Measurements from ENCODE around the gene PIK3R5.

The PIK3R5 gene

DNA sequence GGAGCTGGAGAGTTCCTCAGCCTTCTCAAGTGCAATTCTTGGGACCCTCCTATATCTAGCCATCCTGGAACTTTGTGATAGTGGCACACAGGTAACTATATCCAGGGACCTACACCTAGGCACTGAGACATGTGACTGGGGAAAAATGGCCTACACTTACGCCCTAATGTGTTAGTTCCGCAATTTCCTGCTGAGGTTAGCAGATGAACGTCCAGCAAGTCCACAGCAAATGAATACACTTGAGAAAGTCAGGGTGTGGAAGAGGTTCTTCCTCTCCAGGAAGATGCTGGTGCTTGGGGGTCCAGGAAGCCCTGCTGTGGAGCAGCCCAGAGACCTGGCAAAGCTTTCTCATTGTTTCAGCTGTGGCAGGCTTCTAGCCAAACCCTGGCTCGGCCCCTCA lies 20.8 kb downstream of the PIK3R5 start:
- no peak for TF ChIP-seq CTCF (IDR thresholded peaks at IDR 0.05; ENCODE audit: control insufficient read depth, extremely low read depth, insufficient read depth)

GRCh38 chr17:8944083-8944482 lies 21.4 kb downstream of the PIK3R5 start:
- no peak overlapping the region for H3K4me3 ChIP-seq (ENCODE audit: low read depth, low read length)
- no peak for DNase-seq (ENCODE audit: low read depth)
- TF ChIP-seq CTCF (IDR thresholded peaks at IDR 0.05; ENCODE audit: control insufficient read depth, extremely low read depth, insufficient read depth): no peak

More for the DNA sequence above, 20.8 kb downstream of the PIK3R5 start:
- no peak overlapping the region for H3K4me3 ChIP-seq (ENCODE audit: low read depth, low read length)
- DNase-seq (ENCODE audit: low read depth): no peak

DNA sequence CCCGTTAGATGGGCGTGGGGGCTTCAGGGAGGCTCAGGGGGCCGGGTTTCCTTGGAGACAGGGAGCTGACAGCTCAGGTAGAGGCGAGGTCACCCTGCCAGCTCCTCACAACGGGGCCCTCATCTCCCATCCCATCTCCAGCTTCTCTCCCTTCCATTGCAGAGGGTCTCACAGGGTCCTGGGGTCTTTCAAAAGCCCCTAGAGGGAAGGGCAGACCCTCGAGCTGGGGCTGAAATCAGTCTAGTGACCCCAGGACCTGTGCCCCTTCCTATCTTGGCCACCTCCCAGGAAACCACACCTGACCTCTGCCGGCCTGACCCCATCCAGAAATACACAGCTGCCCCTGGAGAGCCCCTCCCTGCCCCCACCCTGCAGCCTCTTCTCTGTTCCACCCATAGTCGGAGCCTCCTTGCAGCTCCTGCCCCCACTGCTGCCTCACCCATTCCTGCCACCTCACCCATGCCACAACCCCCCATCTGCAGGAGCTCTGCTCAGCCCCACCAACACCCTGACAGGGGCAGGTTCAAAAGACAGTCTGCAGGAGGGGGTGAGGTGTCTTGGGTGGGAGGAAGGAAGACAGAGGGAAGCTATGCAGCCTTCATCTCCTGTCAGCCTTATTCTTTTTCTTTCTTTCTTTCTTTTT lies 23.4 kb downstream of the PIK3R5 start:
- no peak for DNase-seq (ENCODE audit: low read depth)
- no peak overlapping the region for H3K4me3 ChIP-seq (ENCODE audit: low read depth, low read length)
- no peak for TF ChIP-seq CTCF (IDR thresholded peaks at IDR 0.05; ENCODE audit: control insufficient read depth, extremely low read depth, insufficient read depth)

- H3K4me3 ChIP-seq (ENCODE audit: low read depth, low read length): no peak overlapping the region
- DNase-seq (ENCODE audit: low read depth): no peak
- TF ChIP-seq CTCF (IDR thresholded peaks at IDR 0.05; ENCODE audit: control insufficient read depth, extremely low read depth, insufficient read depth): no peak
These were observed 24.0 kb downstream of the PIK3R5 start for GRCh38 chr17:8941520-8941919.

DNA sequence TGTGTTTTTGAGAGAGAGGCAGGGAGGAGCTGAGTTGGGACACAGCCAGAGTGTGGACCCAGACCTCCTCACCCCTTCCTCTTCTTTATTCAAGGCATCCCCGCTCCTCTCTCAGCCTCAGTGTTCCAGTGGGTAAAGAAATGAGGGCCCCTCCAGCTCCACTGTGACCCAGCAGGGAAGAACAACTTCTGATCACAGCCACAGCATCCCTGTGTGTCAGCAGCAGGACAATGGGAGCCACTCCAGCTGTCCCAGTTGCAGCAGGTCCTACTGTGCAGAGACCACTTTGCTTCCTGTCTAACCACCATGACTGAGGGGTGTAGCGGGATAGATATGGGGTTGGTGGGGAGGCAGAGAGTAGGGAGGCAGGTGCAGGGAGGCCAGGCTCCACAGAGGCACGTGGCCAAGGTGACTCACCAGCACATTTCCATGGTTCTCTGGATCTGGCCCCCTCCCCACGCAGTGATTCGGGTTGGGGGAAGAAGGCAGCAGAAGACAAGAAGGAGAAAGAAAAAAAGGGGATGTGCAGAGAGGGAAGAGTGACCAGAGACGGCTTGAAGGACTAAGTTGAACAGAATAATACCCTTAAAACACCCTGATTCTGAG lies 24.5 kb downstream of the PIK3R5 start:
- no peak for TF ChIP-seq CTCF (IDR thresholded peaks at IDR 0.05; ENCODE audit: control insufficient read depth, extremely low read depth, insufficient read depth)
- no peak overlapping the region for H3K4me3 ChIP-seq (ENCODE audit: low read depth, low read length)
- DNase-seq (ENCODE audit: low read depth): no peak

DNA sequence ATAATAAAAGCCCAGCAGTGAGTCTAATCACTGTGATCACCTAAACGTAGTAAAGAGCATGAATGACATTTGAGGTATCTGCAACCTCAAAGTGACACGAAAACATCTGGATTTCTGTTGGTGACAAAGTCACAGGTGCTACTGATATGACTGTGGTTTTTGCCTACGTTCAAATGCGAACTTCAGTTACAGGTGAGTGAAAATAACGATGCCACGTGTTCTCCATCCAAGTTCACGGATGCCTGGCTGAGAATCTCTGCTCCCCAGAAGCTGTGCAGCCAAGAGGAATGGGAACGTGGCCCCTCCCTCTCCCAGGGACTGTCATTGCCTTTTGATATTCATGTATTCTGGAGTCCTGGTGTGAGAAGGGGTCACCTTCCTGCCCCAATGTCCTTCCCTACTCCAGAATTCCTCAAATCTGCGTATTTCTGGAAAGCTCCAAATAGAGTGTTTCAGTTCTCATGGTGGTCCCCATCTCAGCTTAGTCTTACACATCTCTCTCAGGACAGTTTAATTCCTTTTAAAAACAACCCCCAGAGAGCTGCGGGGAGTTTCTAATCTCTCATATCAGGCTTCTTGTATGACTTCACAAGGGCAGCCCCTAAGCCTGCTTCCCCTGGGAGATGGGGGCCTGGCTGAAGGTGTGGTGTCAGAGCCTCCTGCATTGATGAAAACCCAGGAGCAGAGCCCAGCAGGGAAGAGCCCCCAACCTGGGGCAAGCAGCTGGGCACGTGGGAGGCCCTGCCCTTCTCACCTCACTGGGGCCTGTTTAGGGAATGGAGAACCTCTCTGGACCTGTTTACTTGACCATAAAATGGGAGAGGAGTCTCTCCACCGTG lies 25.8 kb downstream of the PIK3R5 start:
- no peak for DNase-seq (ENCODE audit: low read depth)
- TF ChIP-seq CTCF (IDR thresholded peaks at IDR 0.05; ENCODE audit: control insufficient read depth, extremely low read depth, insufficient read depth): no peak
- no peak overlapping the region for H3K4me3 ChIP-seq (ENCODE audit: low read depth, low read length)
